Stimulated activated CD4-positive, alpha-beta T cell treated with anti-CD3 and anti-CD28 coated beads, Interleukin-1b, Interleukin-23, amount 100 ng/mL, for 24 hours (primary cell): ENCODE data around the gene GGCX.
"Not testable (repeated sequence)": the region's sequence is repeated elsewhere in the genome, so short reads cannot be mapped to it uniquely, and the experiment has no call there.

Experiments used
- DNase-seq, 4 experiments: peaks; one replicate each; pipeline ENCODE4 v3.0.0-alpha.2; 2020; ENCODE audit warnings: low read depth in 4 of 4, low spot score in 1 of 4

GGCX gene

DNA sequence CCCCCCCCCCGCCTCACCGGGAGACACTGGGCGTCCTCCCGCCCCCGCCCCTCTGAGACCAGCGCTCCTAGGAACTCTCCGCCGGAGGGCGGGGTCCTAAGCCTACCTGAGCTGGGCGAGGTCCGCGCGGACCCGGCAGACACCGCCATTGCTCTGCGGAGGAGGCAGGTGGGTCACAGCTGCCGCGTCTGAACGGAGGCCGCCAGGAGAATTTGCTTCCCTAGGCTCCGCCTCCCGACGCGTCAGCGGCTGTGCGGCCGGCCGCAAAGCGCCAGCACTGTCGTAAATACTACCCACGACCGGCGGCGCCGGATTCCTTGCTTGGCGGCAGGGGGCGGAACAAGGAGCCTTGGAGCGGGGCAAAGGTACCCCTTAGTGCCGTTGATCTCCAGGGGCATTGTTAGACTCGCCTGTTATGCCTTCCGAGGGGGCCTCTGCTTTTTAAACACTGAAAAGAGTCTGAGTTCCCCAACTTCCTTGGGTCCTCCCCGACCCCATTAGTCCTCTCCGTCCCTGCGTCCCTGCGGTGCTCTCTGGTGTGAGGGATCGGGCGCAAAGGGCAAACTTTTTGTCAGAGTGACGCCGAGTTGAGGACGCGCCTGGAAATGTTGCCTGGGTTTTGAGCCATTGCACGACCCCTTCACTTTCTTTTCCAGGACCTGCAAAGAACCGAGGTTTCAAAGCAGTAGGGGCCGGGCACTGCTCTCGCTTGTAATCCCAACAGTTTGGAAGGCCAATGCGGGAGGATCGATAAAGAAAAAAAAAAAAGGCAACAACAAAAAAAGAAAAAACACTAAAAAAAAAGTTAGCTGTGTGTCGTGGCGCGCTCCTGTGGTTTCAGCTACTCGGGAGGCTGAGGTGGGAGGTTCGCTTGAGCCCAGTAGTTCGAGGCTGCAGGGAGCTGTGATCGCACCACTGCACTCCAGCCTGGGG lies at the start of gene GGCX:
TSS of gene GGCX (minus strand) at position 214 of the 933 bp plus-strand sequence. CDS start at position 149, 65 bp downstream.
- DNase-seq = peak; percentile 88 to 94 (median 91)

DNA sequence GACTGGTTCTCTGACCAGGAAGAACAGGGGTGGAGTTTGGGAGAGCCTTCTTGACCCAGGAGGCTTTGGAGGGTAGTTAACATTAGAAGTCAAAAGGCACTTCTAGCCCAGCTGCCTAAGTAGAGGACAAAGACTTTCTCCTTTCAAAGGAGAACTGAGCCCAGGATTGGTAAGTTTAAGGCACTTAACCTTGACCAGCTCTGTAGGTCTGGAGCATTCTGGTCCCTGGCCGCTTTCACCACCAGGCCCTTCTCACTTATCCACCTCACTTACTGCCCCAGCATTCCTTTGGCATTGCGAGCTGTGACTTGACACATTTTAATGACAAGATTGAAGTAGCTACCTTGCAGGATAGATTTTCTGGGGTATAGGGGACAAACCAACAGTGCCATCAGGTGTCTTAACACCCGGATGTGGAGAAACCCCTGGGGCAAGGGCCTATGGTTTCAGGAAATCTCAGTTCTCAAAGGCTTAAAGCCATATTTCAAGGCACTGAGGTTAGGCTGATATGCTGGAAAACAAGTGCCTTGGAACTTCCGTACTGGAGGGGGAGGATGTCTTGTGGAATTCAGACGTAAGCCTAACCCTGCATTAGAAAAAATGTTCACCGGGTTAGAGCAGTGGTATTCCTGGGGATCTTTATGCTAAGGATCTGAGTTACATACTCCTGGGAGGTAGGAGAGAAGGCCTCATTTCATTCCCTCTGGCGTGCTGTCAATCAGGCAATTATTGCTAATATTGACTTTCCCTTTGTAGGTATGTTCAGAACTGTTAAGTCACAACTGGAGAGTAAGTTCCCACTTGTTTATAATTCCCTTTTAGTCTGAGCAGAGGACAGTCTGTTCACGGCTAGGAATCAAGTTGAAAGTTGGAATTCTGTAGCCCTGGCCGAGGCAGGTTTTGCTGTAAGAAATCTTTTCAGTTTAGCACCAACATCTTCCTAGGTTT lies 46.2 kb upstream of the GGCX start:
- no peak for DNase-seq

GRCh38 chr2:85606116-85606455 lies 44.8 kb upstream of the GGCX start:
- no peak for DNase-seq

- no peak for DNase-seq
Measured at GRCh38 chr2:85605406-85606115, 44.3 kb upstream of the GGCX start.

DNA sequence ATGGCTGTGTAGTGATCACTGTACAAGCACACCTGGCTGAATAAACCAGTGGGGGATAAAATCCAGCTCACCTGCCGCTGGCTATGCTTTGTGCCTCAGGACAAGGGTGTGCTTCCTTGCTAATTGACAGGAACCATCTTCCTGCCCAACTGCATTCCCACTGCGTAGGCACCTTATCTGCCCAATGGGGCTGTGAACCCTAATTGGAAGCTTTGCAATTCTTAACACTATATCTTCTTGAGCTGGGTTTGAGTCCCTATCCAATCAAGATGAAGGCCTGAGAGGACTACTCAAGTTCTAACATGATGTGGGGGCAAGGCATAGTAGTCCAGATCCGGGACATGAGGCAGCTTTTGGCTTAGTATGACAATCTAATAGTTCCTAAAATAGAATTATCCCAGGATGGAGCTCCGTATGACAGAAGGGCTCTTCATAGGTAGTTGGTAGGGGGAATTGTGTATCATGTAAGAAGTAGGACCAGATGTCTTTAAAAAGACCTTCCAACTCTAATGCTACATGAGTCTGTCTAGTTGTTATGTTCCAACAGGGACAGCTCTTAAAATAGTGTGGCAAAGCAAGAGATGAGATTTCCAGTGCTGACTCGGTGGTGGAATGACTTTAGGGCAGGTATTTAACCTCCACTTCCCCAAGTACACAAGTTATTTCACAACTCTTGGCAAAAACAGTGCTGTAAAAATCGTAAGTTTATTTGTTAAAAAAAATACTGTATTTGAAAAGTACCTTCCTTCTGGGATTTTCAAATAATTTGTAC lies 43.5 kb upstream of the GGCX start:
- no peak for DNase-seq

DNA sequence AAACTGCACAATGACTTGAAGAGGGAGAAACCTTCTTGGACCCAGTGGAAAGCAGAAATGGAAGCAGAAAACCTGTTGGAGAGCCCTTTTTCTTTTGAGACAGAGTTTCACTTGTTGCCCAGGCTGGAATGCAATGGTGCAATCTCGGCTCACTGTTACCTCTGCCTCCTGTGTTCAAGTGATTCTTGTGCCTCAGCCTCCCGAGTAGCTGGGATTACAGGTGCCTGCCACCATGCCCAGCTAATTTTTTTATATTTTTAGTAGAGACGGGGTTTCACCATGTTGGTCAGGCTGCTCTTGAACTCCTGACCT lies 42.8 kb upstream of the GGCX start:
- DNase-seq = not testable (repeated sequence)

DNA sequence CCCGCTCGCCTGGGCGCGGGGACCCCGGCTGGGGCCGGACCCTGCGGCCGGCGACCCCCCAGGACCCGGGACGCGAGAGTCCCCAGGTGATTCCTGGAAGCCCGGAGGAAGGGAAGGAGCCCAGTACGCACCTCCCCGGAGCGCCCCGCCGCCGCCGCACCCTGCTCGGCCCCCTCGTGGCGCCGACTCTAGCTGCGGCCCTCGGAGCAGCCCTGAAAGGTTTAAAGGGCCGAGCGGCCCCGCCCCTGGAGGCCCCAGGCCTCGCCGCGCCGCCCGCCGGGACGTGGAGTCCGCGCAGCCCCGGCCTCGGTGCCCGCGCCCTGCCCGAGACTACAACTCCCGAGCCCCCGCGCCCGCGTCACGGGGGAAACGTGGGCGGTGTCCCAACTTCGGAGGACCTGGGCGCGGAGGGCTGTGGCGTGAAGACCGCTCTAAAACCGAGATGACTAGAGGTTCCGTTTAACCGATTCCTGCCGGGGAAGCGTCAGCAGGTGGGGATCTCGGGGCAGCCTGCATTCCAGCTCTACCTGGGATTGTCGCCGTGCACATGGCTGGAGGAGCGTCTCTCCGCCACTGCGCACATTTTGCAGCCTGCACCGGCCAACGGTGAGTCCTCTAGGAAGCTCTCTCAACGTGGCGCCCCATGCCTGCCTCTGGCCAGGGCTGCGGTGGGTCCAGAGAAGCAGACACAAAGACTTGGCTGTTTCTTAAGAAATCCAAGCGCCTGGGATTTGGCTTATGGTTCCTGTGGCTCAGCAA lies 41.4 kb upstream of the GGCX start, which contains the start of gene TMEM150A:
TSS of gene TMEM150A (minus strand) at position 223 of the 759 bp plus-strand sequence. CDS start 750 bp downstream, outside the sequence.
- peak; percentile 71 to 88 (median 78) for DNase-seq

GRCh38 chr2:85601771-85602475 lies 40.6 kb upstream of the GGCX start:
- no peak for DNase-seq

- DNase-seq = no peak
Measured at GRCh38 chr2:85600951-85601770, 39.9 kb upstream of the GGCX start.

DNA sequence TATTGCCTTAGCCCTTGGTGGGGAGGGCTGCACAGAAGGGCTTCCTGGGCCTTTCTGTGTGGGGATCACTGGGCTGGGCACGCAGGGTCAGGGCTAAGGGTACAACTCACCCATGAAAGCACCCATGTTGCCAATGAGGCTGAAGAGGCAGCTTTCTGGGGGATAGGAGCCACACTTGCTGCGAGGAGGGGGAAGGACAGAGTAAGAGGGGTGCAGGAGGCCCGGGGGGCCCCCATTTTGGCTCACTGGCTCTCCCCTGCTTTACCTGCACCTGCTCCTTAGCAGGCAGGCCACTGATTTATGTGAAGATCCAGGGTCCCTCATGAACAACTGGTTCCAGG lies 38.9 kb upstream of the GGCX start:
- DNase-seq = no peak

DNA sequence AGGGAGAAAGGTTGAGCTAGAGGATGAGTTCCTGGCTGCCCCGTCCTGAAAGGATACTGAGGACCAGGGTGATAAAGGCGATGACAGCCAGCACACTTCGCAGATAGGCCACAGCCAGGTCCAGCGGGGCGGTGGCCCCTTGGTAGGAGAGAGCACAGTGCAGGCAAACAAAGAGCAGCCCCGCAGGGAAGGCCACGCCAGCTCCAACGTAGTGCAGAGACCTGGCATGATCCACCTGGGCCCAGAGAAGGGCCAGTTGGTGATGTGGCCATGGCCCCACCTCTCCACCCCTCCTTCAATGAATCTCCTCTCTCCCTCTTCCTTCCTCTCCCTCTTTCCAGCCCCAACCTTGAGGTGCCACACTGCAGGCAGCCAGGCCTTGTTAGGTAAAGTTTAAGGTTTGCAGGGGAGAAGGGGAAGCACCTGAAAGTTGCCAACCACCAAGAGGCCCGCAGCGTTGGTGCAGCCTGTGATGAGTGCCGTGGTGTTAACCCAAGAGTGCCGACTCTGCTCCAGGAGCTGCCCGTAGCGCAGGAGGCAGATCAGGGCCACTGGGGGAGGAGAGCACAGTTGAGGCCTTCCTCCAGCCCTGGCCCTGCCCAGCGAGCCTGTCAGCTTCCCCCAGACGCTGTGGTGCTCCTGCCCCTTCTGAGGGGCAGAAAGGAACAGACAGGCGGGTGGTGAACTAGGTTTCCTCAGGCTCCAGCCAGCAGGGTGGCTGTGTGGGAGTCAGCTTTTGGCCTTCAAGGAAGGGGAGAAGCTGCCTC lies 38.4 kb upstream of the GGCX start:
- DNase-seq = no peak

DNA sequence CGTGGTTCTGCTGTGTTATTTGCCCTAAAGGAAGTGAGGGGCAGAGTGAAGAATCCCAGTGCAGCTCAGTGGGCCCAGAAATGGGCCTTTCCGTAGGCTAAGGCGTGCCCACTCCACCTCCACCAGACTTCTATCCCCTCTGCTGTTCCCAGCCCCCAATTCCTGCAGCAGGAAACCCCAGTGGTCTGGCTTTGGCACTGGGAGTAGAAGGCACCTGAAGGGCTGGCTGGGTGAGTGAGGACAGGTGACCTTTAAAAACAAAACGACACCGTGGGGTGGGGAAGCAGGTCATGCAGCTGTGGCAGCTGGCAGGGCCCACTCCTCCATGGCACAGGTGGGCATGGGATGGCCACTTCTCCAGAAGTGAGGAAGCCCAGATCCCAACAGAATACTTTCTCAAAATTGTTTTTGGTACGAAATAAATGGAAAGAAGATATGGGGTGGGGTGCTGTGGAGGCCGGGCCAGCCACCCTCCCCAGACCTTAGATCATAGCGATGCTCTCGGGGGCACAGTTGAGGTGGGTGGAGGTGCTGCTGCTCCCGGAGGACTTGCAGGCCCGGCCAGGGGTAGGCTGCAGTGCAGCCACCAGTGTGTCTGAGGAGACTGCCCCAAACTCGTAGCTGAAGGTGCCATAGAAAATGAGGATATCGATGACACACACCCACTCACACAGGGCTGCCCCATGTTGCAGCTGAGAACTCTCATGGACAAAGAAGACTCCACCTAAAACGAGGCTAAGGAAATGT lies 37.5 kb upstream of the GGCX start:
- DNase-seq = no peak

GRCh38 chr2:85597241-85597640 lies 35.9 kb upstream of the GGCX start:
- no peak for DNase-seq

GRCh38 chr2:85596486-85597143 lies 35.3 kb upstream of the GGCX start:
- DNase-seq = no peak

DNA sequence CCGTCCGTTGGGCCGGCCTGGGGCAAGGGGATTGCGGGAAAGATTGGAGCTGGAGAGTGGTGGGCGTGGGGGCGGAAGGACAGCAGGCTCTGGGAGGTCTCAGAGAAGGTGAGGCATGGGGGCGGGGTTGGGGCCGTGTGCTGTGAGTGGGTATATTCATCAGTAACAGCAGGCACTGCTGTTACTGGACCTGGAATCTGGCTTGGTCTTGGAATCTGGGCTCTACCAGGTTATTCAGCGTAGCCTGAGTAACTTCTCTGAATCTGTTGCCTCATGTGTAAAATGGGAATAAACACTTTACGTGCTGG lies 34.7 kb upstream of the GGCX start:
- DNase-seq = no peak

GRCh38 chr2:85595301-85596025 lies 34.2 kb upstream of the GGCX start, which contains the start of gene RNF181:
Gene RNF181, plus strand, starts transcription at chr2:85595745. Its CDS starts 19 bp downstream, at chr2:85595764.
- DNase-seq = peak; percentile 62 to 85 (median 72)
